ENCODE measurements around the gene SPHK2.

Gene SPHK2

DNA sequence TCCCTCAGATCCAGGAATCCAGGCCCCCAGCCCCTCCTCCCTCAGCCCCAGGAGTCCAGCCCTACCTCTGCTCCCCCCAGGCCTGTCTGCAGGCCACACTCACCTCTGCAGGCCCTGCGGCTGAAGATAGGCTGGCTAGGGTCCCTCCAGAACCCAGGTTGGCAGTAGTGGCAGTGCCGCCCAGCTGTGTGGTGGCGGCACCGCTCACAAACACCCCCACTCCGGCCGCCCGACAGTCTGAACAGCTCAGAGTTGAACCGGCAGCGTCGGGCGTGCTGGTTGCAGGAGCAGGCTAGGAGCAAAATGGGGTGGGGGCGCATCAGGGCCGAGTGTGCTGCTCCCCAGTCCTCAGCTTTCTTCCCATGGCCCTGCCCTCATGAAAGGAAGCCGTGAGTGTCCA is 45.2 kb downstream of the SPHK2 start:
- H3K4me1 ChIP-seq (ENCODE audit: control insufficient read depth, insufficient read depth, low read length), result peaks cover 5% of the 10 kb centered on the region
- no peak overlapping the region for H3K9ac ChIP-seq (ENCODE audit: low read length in 2 of 2)
- H3K27me3 ChIP-seq (ENCODE audit: control insufficient read depth in 1 of 2, insufficient read depth in 2 of 2, low read length in 2 of 2), result no peaks in the 10 kb centered on the region
- H3K36me3 ChIP-seq (ENCODE audit: control insufficient read depth in 2 of 2, insufficient read depth in 2 of 2, low read length in 2 of 2), result no peaks in the 10 kb centered on the region
- no peak overlapping the region for H3K27ac ChIP-seq (ENCODE audit: low read length)
- no peak overlapping the region for H3K4me3 ChIP-seq (ENCODE audit: low read length in 2 of 2)
- no peaks in the 10 kb centered on the region for H3K9me3 ChIP-seq (ENCODE audit: control insufficient read depth in 2 of 2, low read length in 2 of 2)

DNA sequence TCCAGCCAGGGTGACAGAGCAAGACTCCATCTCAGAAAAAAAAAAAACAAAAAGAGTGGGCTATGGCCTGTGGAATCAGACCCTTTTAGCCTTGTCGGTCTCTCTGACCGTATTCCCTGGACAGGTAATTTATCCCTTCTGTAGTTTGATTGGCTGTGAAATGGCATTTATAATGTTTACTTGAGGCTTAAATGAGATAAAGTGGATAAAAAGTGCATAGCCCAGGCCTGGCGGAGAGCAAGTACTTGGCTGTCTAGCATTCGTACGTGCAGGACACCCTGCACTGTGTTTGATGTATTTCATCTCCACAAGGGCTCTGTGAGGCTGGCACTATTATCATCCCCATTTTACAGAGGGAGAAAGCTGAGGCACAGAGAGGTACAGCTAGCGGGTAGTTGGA is 46.5 kb downstream of the SPHK2 start:
- no peak overlapping the region for H3K9ac ChIP-seq (ENCODE audit: low read length in 2 of 2)
- no peak overlapping the region for H3K4me3 ChIP-seq (ENCODE audit: low read length in 2 of 2)
- H3K9me3 ChIP-seq (ENCODE audit: control insufficient read depth in 2 of 2, low read length in 2 of 2), result no peaks in the 10 kb centered on the region
- H3K27ac ChIP-seq (ENCODE audit: low read length), result no peak overlapping the region
- no peaks in the 10 kb centered on the region for H3K36me3 ChIP-seq (ENCODE audit: control insufficient read depth in 2 of 2, insufficient read depth in 2 of 2, low read length in 2 of 2)
- peaks cover 4% of the 10 kb centered on the region for H3K4me1 ChIP-seq (ENCODE audit: control insufficient read depth, insufficient read depth, low read length)
- H3K27me3 ChIP-seq (ENCODE audit: control insufficient read depth in 1 of 2, insufficient read depth in 2 of 2, low read length in 2 of 2), result no peaks in the 10 kb centered on the region

DNA sequence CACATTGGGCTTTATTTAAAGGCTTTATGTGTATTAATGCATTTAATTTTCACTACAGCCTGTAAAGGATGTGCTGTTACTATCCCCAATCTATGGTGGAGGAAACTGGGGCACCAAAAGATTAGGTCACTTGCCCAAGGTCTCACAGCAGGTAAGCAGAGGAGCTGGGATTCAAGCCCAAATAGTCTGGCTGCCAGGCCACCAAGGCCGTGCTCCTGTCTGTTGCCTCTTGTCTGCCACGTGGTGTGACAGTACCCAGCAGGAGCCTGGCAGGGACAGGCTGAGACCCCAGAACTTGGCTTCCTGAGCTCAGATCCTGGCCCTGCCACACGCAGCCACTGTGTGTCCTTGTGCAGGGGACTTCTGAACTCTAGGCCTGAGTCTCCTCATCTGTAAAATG is 49.0 kb downstream of the SPHK2 start:
- H3K9ac ChIP-seq (ENCODE audit: low read length in 2 of 2), result no peak overlapping the region
- no peaks in the 10 kb centered on the region for H3K4me1 ChIP-seq (ENCODE audit: control insufficient read depth, insufficient read depth, low read length)
- H3K36me3 ChIP-seq (ENCODE audit: control insufficient read depth in 2 of 2, insufficient read depth in 2 of 2, low read length in 2 of 2), result no peaks in the 10 kb centered on the region
- H3K4me3 ChIP-seq (ENCODE audit: low read length in 2 of 2), result no peak overlapping the region
- H3K27ac ChIP-seq (ENCODE audit: low read length), result no peak overlapping the region
- no peaks in the 10 kb centered on the region for H3K27me3 ChIP-seq (ENCODE audit: control insufficient read depth in 1 of 2, insufficient read depth in 2 of 2, low read length in 2 of 2)
- no peaks in the 10 kb centered on the region for H3K9me3 ChIP-seq (ENCODE audit: control insufficient read depth in 2 of 2, low read length in 2 of 2)

DNA sequence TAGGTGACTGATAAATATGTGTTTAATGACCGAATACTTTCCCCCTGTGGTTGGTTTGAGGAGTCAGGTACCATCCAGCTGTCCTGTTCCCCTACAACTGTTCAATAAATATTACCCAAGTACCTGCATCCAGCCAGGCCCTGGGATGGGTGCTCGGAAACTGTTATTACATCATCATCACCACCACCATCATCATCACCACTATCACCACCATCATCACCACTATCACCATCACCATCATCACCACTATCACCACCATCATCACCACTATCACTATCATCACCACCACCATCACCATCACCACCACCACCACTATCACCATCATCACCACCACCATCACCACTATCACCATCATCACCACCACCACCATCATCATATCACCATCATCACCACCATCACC is 49.5 kb downstream of the SPHK2 start:
- Histone ChIP-seq H3K27ac (ENCODE audit: low read length) (no peak overlapping the region), H3K4me1 (ENCODE audit: control insufficient read depth, insufficient read depth, low read length) (no peaks in the 10 kb centered on the region), H3K9ac (ENCODE audit: low read length in 2 of 2) (no peak overlapping the region), H3K9me3 (ENCODE audit: control insufficient read depth in 2 of 2, low read length in 2 of 2) (no peaks in the 10 kb centered on the region), H3K27me3 (ENCODE audit: control insufficient read depth in 1 of 2, insufficient read depth in 2 of 2, low read length in 2 of 2) (no peaks in the 10 kb centered on the region), H3K36me3 (ENCODE audit: control insufficient read depth in 2 of 2, insufficient read depth in 2 of 2, low read length in 2 of 2) (no peaks in the 10 kb centered on the region), H3K4me3 (ENCODE audit: low read length in 2 of 2) (no peak overlapping the region)

DNA sequence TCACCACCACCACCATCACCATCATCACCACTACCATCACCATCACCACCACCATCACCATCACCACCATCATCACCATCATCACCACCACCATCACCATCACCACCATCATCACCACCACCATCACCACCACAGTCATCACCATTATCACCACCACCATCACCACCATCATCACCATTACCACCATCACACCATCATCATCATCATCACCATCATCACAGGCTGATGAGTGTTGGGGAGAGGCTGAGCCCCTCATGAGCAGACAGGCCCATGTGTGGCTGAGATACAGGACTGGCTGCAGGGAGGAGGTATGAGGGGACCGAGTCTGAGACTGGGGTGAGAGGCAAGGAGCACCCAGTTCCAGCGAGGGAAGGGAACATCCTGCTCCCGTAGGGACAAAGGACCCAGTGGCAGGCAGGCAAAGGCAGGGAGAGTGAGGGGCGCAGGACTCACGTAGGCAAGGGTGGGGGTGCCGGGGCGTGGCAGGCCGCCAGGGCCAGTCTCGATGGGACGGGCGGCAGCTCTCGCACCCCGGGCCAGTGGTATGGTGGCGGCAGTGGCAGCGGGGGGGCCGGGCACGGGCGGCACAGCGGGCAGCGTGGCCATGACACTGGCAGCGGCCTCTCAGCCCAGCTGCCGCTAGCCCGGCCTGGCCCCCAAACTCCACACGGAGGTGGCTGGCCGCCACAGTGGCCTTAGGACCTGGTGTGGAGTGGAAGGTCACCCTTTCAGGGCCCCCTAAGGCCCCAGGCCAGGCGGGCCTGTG is 50.8 kb downstream of the SPHK2 start:
- no peaks in the 10 kb centered on the region for H3K36me3 ChIP-seq (ENCODE audit: control insufficient read depth in 2 of 2, insufficient read depth in 2 of 2, low read length in 2 of 2)
- no peak overlapping the region for H3K27ac ChIP-seq (ENCODE audit: low read length)
- no peak overlapping the region for H3K9ac ChIP-seq (ENCODE audit: low read length in 2 of 2)
- no peaks in the 10 kb centered on the region for H3K9me3 ChIP-seq (ENCODE audit: control insufficient read depth in 2 of 2, low read length in 2 of 2)
- H3K27me3 ChIP-seq (ENCODE audit: control insufficient read depth in 1 of 2, insufficient read depth in 2 of 2, low read length in 2 of 2), result no peaks in the 10 kb centered on the region
- no peak overlapping the region for H3K4me3 ChIP-seq (ENCODE audit: low read length in 2 of 2)
- H3K4me1 ChIP-seq (ENCODE audit: control insufficient read depth, insufficient read depth, low read length), result peaks cover 4% of the 10 kb centered on the region

DNA sequence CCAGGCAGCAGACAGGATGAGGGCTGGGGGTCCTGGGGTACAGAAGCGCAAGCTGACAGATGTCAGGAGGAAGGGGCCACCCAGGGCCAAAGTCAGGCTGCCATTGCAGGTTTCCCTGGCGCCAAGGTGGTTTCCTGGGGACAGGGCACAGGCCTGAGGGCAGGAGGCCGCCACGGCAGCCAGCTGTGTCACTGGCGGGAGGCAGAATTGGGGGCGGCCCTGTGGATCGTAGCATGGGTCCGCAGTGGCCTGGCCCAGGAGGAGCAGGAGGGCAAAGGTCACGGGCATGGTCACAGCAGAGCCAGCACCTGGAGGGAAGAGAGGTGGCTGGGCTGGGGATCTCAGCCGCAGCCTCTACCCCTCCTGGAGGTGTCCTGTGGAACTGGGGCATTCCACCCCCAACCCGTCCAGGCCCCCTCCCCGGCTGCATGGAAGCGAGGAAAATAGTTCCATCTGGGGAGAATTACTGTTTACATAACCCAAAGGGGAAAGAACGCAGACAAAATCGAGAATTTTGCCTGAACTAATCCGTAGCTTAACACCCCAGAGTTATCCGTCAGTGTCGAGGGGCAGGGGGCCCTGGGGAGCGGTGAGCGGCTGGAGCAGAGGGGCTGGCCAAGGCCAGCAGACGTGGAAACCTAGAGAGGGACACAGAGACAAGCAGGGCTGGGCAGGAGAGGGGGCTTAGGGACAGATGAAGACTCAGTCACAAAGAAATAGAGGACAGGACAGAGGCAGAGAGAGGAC is 51.6 kb downstream of the SPHK2 start:
- H3K36me3 ChIP-seq (ENCODE audit: control insufficient read depth in 2 of 2, insufficient read depth in 2 of 2, low read length in 2 of 2), result no peaks in the 10 kb centered on the region
- no peaks in the 10 kb centered on the region for H3K9me3 ChIP-seq (ENCODE audit: control insufficient read depth in 2 of 2, low read length in 2 of 2)
- H3K27me3 ChIP-seq (ENCODE audit: control insufficient read depth in 1 of 2, insufficient read depth in 2 of 2, low read length in 2 of 2), result no peaks in the 10 kb centered on the region
- no peak overlapping the region for H3K4me3 ChIP-seq (ENCODE audit: low read length in 2 of 2)
- H3K27ac ChIP-seq (ENCODE audit: low read length), result no peak overlapping the region
- peaks cover 12% of the 10 kb centered on the region for H3K4me1 ChIP-seq (ENCODE audit: control insufficient read depth, insufficient read depth, low read length)
- H3K9ac ChIP-seq (ENCODE audit: low read length in 2 of 2), result no peak overlapping the region

DNA sequence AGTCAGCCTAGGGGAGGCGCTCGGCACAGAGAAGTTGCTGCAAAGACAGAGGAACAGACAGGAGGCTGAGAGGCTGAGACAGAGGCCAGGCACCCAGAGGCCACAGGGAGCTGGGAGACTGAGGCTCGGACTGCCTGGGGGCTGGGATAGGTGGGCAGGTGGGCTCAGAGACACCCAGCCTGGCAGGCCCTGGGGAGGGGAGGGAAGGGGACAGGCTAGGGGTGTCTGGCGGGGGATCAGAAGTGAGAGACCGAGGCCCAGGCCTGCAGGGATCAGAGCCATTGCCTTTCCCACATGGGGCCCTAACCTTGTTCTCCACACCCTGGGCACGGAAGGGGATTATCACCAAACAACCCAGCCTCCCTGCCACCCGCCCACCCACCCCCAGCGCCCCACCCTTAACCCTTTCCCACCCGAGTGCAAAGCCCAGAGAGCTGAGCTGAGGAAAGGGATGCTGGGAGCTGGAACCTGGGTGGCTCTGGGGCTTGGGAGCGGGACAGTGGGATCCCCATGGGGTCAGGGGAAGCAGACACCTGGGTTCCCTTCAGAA is 52.2 kb downstream of the SPHK2 start:
- Histone ChIP-seq H3K27ac (ENCODE audit: low read length) (no peak overlapping the region), H3K36me3 (ENCODE audit: control insufficient read depth in 2 of 2, insufficient read depth in 2 of 2, low read length in 2 of 2) (no peaks in the 10 kb centered on the region), H3K4me3 (ENCODE audit: low read length in 2 of 2) (no peak overlapping the region), H3K27me3 (ENCODE audit: control insufficient read depth in 1 of 2, insufficient read depth in 2 of 2, low read length in 2 of 2) (no peaks in the 10 kb centered on the region), H3K9ac (ENCODE audit: low read length in 2 of 2) (no peak overlapping the region), H3K4me1 (ENCODE audit: control insufficient read depth, insufficient read depth, low read length) (peaks cover 12% of the 10 kb centered on the region), H3K9me3 (ENCODE audit: control insufficient read depth in 2 of 2, low read length in 2 of 2) (no peaks in the 10 kb centered on the region)

DNA sequence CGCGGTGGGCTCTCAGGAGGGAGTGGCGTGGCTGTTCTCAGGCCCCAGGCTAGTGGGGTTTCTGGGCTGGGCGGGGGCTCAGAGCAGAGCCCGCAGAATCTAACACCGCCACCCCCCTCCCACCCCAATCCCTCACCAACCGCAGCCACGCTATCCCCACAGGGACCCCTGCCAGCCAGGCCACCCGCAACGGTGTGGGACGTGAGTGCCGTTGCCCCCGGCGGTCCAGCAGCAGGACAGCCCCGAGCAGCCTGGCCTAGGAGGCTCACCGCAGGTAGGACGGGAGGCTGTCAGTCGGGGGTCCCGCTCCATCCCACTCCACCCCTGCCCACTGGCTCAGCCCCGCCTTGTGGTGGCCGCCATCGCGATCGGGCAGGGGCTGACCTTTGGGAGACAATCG is 53.7 kb downstream of the SPHK2 start, which contains the start of gene NTN5:
Gene NTN5, minus strand, starts transcription at position 24 of the 400 bp plus-strand sequence. CDS start 2,031 bp downstream, outside the sequence.
- H3K4me3 ChIP-seq (ENCODE audit: low read length in 2 of 2), result no peak within 1 kb of the TSS
- no peaks in the 10 kb centered on the region for H3K9me3 ChIP-seq (ENCODE audit: control insufficient read depth in 2 of 2, low read length in 2 of 2)
- no peak within 1 kb of the TSS for H3K27ac ChIP-seq (ENCODE audit: low read length)
- H3K9ac ChIP-seq (ENCODE audit: low read length in 2 of 2), result no peak within 1 kb of the TSS
- H3K36me3 ChIP-seq (ENCODE audit: control insufficient read depth in 2 of 2, insufficient read depth in 2 of 2, low read length in 2 of 2), result no peaks in the 10 kb centered on the region
- H3K27me3 ChIP-seq (ENCODE audit: control insufficient read depth in 1 of 2, insufficient read depth in 2 of 2, low read length in 2 of 2), result no peaks in the 10 kb centered on the region
- H3K4me1 ChIP-seq (ENCODE audit: control insufficient read depth, insufficient read depth, low read length), result peaks cover 12% of the 10 kb centered on the region

DNA sequence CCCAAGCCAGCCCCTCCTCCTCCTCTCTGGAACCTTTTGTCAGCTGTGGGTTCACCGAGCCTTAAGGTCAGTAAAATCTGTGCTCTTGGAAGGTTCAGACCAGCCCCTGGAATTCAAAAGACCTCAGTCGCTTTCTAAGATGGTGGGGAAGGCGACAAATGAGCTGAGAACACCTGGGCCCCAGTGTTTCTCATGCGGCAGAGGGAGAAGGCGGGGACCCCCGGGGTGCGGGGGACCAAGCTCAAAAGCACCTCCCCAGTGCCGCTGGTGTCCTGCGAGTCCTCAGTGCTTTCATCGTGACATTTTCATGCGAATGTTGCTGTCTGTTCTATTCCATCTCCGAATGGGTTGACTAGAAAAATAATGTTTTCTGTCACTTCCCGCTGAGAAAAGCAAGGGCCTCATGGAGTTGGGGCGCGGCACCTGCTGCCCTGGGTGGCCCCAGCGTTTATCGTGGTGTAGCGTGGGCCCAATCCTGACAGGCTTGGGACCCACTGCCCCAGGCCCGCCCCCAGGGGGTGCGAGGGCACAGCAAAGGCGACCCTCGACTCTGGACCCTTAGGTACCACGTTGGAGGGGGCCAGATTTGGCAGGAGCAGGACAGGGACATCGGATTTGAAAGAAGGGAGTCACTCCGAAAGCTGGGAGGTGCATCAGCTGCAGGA is 54.3 kb downstream of the SPHK2 start:
- H3K9me3 ChIP-seq (ENCODE audit: control insufficient read depth in 2 of 2, low read length in 2 of 2), result no peaks in the 10 kb centered on the region
- H3K4me1 ChIP-seq (ENCODE audit: control insufficient read depth, insufficient read depth, low read length), result peaks cover 12% of the 10 kb centered on the region
- H3K4me3 ChIP-seq (ENCODE audit: low read length in 2 of 2), result no peak overlapping the region
- no peak overlapping the region for H3K27ac ChIP-seq (ENCODE audit: low read length)
- H3K27me3 ChIP-seq (ENCODE audit: control insufficient read depth in 1 of 2, insufficient read depth in 2 of 2, low read length in 2 of 2), result no peaks in the 10 kb centered on the region
- H3K9ac ChIP-seq (ENCODE audit: low read length in 2 of 2), result no peak overlapping the region
- H3K36me3 ChIP-seq (ENCODE audit: control insufficient read depth in 2 of 2, insufficient read depth in 2 of 2, low read length in 2 of 2), result no peaks in the 10 kb centered on the region

DNA sequence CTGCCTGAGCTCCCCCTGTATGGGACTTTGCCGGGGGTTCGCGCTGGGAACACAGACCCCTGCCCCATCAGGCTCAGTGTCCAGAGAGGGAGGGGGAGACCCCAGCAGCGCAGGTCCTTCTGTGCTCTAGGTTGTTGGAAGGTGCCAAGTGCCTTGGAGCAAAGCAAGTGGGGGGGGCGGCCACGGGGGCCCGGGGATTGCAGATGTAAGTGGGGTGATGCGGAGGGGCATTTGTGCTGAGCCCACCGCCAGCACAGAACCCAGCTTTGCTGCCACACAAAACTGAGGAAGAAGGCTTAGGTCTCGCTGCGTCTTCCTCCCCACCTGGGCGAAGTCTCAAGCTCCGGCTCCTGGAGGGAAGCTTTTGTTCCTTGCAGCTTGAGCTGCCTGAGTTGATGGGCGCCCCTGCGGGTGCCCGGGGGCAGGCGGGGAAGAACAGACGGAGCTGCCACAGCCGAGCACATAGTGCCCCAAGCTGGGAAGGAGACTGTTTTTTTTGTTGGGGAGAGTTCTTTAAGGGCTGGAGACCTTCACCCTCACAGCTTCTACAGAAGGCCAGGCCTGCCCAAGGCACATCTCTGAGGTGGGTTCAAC is 55.0 kb downstream of the SPHK2 start:
- no peaks in the 10 kb centered on the region for H3K27me3 ChIP-seq (ENCODE audit: control insufficient read depth in 1 of 2, insufficient read depth in 2 of 2, low read length in 2 of 2)
- H3K9me3 ChIP-seq (ENCODE audit: control insufficient read depth in 2 of 2, low read length in 2 of 2), result no peaks in the 10 kb centered on the region
- H3K4me1 ChIP-seq (ENCODE audit: control insufficient read depth, insufficient read depth, low read length), result peaks cover 12% of the 10 kb centered on the region
- no peak overlapping the region for H3K27ac ChIP-seq (ENCODE audit: low read length)
- H3K9ac ChIP-seq (ENCODE audit: low read length in 2 of 2), result no peak overlapping the region
- H3K4me3 ChIP-seq (ENCODE audit: low read length in 2 of 2), result no peak overlapping the region
- no peaks in the 10 kb centered on the region for H3K36me3 ChIP-seq (ENCODE audit: control insufficient read depth in 2 of 2, insufficient read depth in 2 of 2, low read length in 2 of 2)
